ENCODE results near the gene WDR46.

Gene WDR46

DNA sequence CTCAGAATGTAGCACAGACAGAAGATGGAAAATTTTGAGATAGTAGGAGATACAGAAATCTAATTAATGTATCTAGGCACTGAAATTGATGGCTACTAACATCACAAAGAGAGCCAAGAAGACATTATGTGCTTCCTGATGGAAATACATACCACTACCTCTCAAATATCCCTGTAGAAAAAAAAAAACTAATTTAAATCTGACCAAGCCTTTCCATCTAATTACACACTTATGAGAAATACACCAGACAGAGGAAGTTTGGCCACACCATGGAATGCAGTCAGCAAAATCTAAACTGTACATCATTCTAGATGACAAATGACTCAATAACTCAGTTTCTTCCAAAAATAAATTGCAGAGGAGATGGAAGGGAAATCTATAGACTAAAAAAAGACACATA is 36.3 kb downstream of the WDR46 start:
- DNase-seq: no peak

GRCh38 chr6:33251395-33252012 is 37.5 kb downstream of the WDR46 start:
- DNase-seq: no peak

- DNase-seq: no peak
Observed at GRCh38 chr6:33250731-33251130, 38.3 kb downstream of the WDR46 start.

- DNase-seq: no peak
Observed at GRCh38 chr6:33249732-33250630, 39.1 kb downstream of the WDR46 start.

GRCh38 chr6:33248932-33249731 is 39.9 kb downstream of the WDR46 start:
- DNase-seq: peak; percentile 95

- peak; percentile 28 for DNase-seq
Observed at GRCh38 chr6:33248643-33248931, 40.5 kb downstream of the WDR46 start.

- DNase-seq: peak; percentile 70
Observed at GRCh38 chr6:33247977-33248642, 40.9 kb downstream of the WDR46 start.

- DNase-seq: no peak
Observed at GRCh38 chr6:33243476-33243875, 45.6 kb downstream of the WDR46 start.

- no peak for DNase-seq
Observed at GRCh38 chr6:33241968-33242367, 47.1 kb downstream of the WDR46 start.

- no peak for DNase-seq
Observed at GRCh38 chr6:33237741-33238140, 51.3 kb downstream of the WDR46 start.

DNA sequence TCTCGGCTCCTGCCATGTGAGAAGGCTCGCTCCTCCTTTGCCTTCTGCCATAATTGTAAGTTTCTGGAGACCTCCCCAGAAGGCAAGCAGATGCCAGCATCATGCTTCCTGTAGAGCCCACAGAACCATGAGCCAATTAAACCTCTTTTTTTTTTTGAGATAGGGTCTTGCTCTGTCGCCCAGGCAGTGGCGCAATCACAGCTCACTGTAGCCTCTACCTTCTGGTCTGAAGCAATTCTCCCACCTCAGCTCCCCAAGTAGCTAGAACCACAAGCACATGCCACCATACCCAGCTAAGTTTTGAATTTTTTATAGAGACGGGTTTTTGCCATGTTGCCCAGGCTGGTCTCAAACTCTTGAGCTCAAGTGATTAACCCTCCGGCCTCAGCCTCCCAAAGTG is 52.2 kb downstream of the WDR46 start:
- DNase-seq: no peak

- DNase-seq: no peak
Observed at GRCh38 chr6:33236328-33236727, 52.7 kb downstream of the WDR46 start.

DNA sequence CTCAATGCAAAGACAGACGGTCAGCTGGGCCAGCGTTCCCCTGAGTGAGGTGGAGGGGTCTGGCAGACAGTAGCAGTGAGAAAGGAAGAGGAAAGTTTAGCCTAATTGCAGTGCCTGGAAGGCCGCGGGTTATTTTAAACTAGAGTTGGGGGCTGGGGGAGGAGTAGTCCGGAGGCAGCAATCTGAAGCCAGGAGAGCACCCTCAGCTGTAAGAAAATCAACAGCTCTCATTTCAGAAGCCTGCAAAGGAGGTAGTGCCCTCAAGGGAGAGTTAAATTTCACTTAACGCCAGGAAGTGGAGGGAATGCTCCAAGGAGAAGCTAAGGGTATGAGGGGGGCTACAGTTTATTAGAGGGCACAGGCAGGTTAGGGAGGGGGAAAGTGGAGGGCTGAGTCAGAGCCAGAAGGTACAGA is 53.8 kb downstream of the WDR46 start:
- DNase-seq: no peak

All from NCI-H2029 treated with DMSO at 0.1 percent for 48 hours (cell line).